IMR-90 (cell line): Measurements from ENCODE around the gene MRPS35. TPM values are rescaled to one million over a fixed set of nuclear protein-coding genes. Genes with fewer than 3 reads are reported as not detected.

Source experiments
- ATAC-seq: fragments of 200-7000 bp; cut with Tn5 transposase; 2 replicates; pipeline ENCODE4 v1.9.1; 2020; ENCODE audit warnings: low read depth, mild to moderate bottlenecking, moderate library complexity
- BruUV-seq: library from RNA; stranded (reverse); fragments of 400-500 nt; replicated peaks from 2 replicates; lab custom pipeline; 2021; lab: Mats Ljungman, UMichigan
- CTCF ChIA-PET: fragments of 300-600 bp; formaldehyde crosslinking; extraction: SDS; loops from one replicate; lab custom pipeline; 2021; ENCODE audit warnings: antibody characterized with exemption; lab: Yijun Ruan, JAX
- POLR2A ChIA-PET: fragments of 300-600 bp; sonication (Branson Sonifier 250); formaldehyde crosslinking; loops from one replicate; lab custom pipeline; 2022; ENCODE audit warnings: antibody characterized with exemption; ENCODE audit not compliant: unreplicated experiment; lab: Charles Lee
- DNase-seq: peaks from one replicate; pipeline ENCODE4 v3.0.0; 2013
- H2AFZ ChIP-seq: replicated peaks from 2 replicates; pipeline ENCODE3; 2013; ENCODE audit warnings: low read length, mild to moderate bottlenecking; ENCODE audit not compliant: poor library complexity
- H2AK5ac ChIP-seq: 2 replicates; pipeline ENCODE4 v1.6.1; 2013; ENCODE audit warnings: low read depth, low read length, inconsistent platforms
- H2AK9ac ChIP-seq: replicated peaks from 2 replicates; pipeline ENCODE3; 2013; ENCODE audit warnings: mild to moderate bottlenecking, low read depth, low read length, moderate library complexity; ENCODE audit not compliant: poor library complexity
- H2BK120ac ChIP-seq: 2 replicates; pipeline ENCODE4 v1.6.1; 2013; ENCODE audit warnings: low read depth, low read length, inconsistent platforms
- H2BK15ac ChIP-seq: 3 replicates; pipeline ENCODE4 v1.6.1; 2013; ENCODE audit warnings: low read depth, low read length, inconsistent platforms
- H2BK20ac ChIP-seq: 2 replicates; pipeline ENCODE4 v1.6.1; 2013; ENCODE audit warnings: low read depth, mild to moderate bottlenecking, inconsistent platforms, low read length, moderate library complexity
- H2BK5ac ChIP-seq: 2 replicates; pipeline ENCODE4 v1.6.1; 2013; ENCODE audit warnings: mild to moderate bottlenecking, low read depth, low read length, inconsistent platforms; ENCODE audit not compliant: poor library complexity, severe bottlenecking
- H3K14ac ChIP-seq: replicated peaks from 2 replicates; pipeline ENCODE4 v1.6.1; 2013; ENCODE audit warnings: low read depth, low read length, inconsistent platforms
- H3K18ac ChIP-seq: 2 replicates; pipeline ENCODE4 v1.6.1; 2013; ENCODE audit warnings: low read depth, low read length, control low read depth
- H3K23ac ChIP-seq: 2 replicates; pipeline ENCODE4 v1.6.1; 2013; ENCODE audit warnings: low read depth, low read length, inconsistent platforms
- H3K27ac ChIP-seq: 2 replicates; pipeline ENCODE4 v1.5.1; 2013; ENCODE audit warnings: mild to moderate bottlenecking, control low read depth, low read length; ENCODE audit not compliant: insufficient read depth
- H3K27me3 ChIP-seq: 2 replicates; pipeline ENCODE4 v1.6.1; 2013; ENCODE audit warnings: low read length; ENCODE audit not compliant: control insufficient read depth, insufficient read depth
- H3K36me3 ChIP-seq: 2 replicates; pipeline ENCODE4 v1.6.1; 2013; ENCODE audit warnings: low read length, mixed read lengths; ENCODE audit not compliant: control insufficient read depth, insufficient read depth
- H3K4ac ChIP-seq: 2 replicates; pipeline ENCODE4 v1.6.1; 2013; ENCODE audit warnings: low read depth, low read length, inconsistent platforms
- H3K4me1 ChIP-seq: 2 replicates; pipeline ENCODE4 v1.6.1; 2013; ENCODE audit warnings: low read length, mixed read lengths; ENCODE audit not compliant: control insufficient read depth, insufficient read depth
- H3K4me2 ChIP-seq: 2 replicates; pipeline ENCODE4 v1.6.1; 2013; ENCODE audit warnings: low read depth, mild to moderate bottlenecking, control low read depth, low read length, moderate library complexity
- H3K4me3 ChIP-seq: 2 replicates; pipeline ENCODE4 v1.5.1; 2013; ENCODE audit warnings: low read depth, mild to moderate bottlenecking, control low read depth, low read length, moderate library complexity; ENCODE audit not compliant: insufficient read depth
- H3K56ac ChIP-seq: 2 replicates; pipeline ENCODE4 v1.6.1; 2013; ENCODE audit warnings: low read length, inconsistent platforms; ENCODE audit not compliant: insufficient read depth; ENCODE audit errors: extremely low read depth
- H3K79me1 ChIP-seq, 2 experiments: 2 replicates each; pipeline ENCODE4 v1.6.1; 2013; ENCODE audit warnings: low read length in 2 of 2, inconsistent platforms in 1 of 2, low read depth in 1 of 2
- H3K9ac ChIP-seq: 2 replicates; pipeline ENCODE4 v1.6.1; 2013; ENCODE audit warnings: low read depth, low read length, control low read depth
- H3K9me1 ChIP-seq: 2 replicates; pipeline ENCODE4 v1.6.1; 2013; ENCODE audit warnings: low read length, inconsistent platforms; ENCODE audit not compliant: insufficient read depth
- H3K9me3 ChIP-seq: 2 replicates; pipeline ENCODE4 v1.6.1; 2013; ENCODE audit warnings: low read length; ENCODE audit not compliant: control insufficient read depth, insufficient read depth
- H4K20me1 ChIP-seq: 2 replicates; pipeline ENCODE4 v1.6.1; 2013; ENCODE audit warnings: low read length, inconsistent platforms; ENCODE audit not compliant: insufficient read depth
- H4K5ac ChIP-seq: 2 replicates; pipeline ENCODE4 v1.6.1; 2013; ENCODE audit warnings: mild to moderate bottlenecking, low read depth, low read length, control low read depth
- H4K8ac ChIP-seq, 2 experiments: 2 replicates each; pipeline ENCODE4 v1.6.1; 2013; ENCODE audit warnings: low read depth in 2 of 2, low read length in 2 of 2, control low read depth in 1 of 2, inconsistent platforms in 1 of 2
- H4K91ac ChIP-seq: 2 replicates; pipeline ENCODE4 v1.6.1; 2013; ENCODE audit warnings: low read depth, low read length, inconsistent platforms; ENCODE audit not compliant: insufficient read depth
- BHLHE40 ChIP-seq: fragments of 150-350 bp; IDR thresholded peaks from 2 replicates; pipeline ENCODE4 v1.6.1; 2016; ENCODE audit warnings: mild to moderate bottlenecking, low read depth, low read length
- CEBPB ChIP-seq: IDR thresholded peaks from 2 replicates; pipeline ENCODE4 v1.6.1; 2012; ENCODE audit warnings: low read depth, low read length, improper control_type of control experiment
- CHD1 ChIP-seq: IDR thresholded peaks from 2 replicates; pipeline ENCODE4 v1.6.1; 2012; ENCODE audit warnings: low read depth, low read length, improper control_type of control experiment
- CTCF ChIP-seq: conservative IDR thresholded peaks from 2 replicates; pipeline ENCODE4 v1.5.1; 2012; ENCODE audit warnings: mild to moderate bottlenecking, low read depth, low read length, improper control_type of control experiment
- ELK1 ChIP-seq: fragments of 150-350 bp; IDR thresholded peaks from 2 replicates; pipeline ENCODE4 v1.6.1; 2016; ENCODE audit warnings: low read depth, mild to moderate bottlenecking, low read length, moderate library complexity, borderline replicate concordance
- FOS ChIP-seq: fragments of 150-350 bp; IDR thresholded peaks from 2 replicates; pipeline ENCODE4 v1.6.1; 2016; ENCODE audit warnings: low read depth, low read length
- MAFK ChIP-seq: IDR thresholded peaks from 2 replicates; pipeline ENCODE4 v1.6.1; 2012; ENCODE audit warnings: low read depth, low read length, improper control_type of control experiment
- MAZ ChIP-seq: IDR thresholded peaks from 2 replicates; pipeline ENCODE4 v1.6.1; 2012; ENCODE audit warnings: low read depth, mild to moderate bottlenecking, low read length, improper control_type of control experiment, moderate library complexity, borderline replicate concordance
- MXI1 ChIP-seq: IDR thresholded peaks from 2 replicates; pipeline ENCODE4 v1.6.1; 2012; ENCODE audit warnings: low read depth, mild to moderate bottlenecking, low read length, moderate library complexity, borderline replicate concordance
- NFE2L2 ChIP-seq: fragments of 150-350 bp; IDR thresholded peaks from 2 replicates; pipeline ENCODE4 v1.6.1; 2016; ENCODE audit warnings: low read depth, mild to moderate bottlenecking, low read length
- POLR2A ChIP-seq: IDR thresholded peaks from 2 replicates; pipeline ENCODE4 v1.6.1; 2012; ENCODE audit warnings: mild to moderate bottlenecking, low read depth, low read length
- RAD21 ChIP-seq: IDR thresholded peaks from 2 replicates; pipeline ENCODE4 v1.6.1; 2012; ENCODE audit warnings: low read length, improper control_type of control experiment
- RCOR1 ChIP-seq: IDR thresholded peaks from 2 replicates; pipeline ENCODE4 v1.6.1; 2012; ENCODE audit warnings: mild to moderate bottlenecking, low read length, improper control_type of control experiment; ENCODE audit not compliant: insufficient replicate concordance
- RFX5 ChIP-seq: IDR thresholded peaks from 2 replicates; pipeline ENCODE4 v1.8.0; 2012; ENCODE audit warnings: low read depth, mild to moderate bottlenecking, low read length, moderate library complexity
- SMC3 ChIP-seq: fragments of 150-350 bp; IDR thresholded peaks from 2 replicates; pipeline ENCODE4 v1.6.1; 2016; ENCODE audit warnings: low read depth, mild to moderate bottlenecking, antibody characterized with exemption, low read length, moderate library complexity
- USF2 ChIP-seq: fragments of 150-350 bp; IDR thresholded peaks from 2 replicates; pipeline ENCODE4 v1.6.1; 2017; ENCODE audit warnings: mild to moderate bottlenecking, antibody characterized with exemption, low read length, low read depth
- WGBS, 2 experiments: methylation state at CpG; one replicate each; pipeline versions ENCODE4 v1.1.5 to v1.1.7; 2013; ENCODE audit warnings: missing lambda C conversion rate in 2 of 2; ENCODE audit not compliant: insufficient read length in 1 of 2; ENCODE audit errors: extremely low coverage in 2 of 2; 5-methylcytosine and 5-hydroxymethylcytosine counted together
- dilution Hi-C: fragments of 300-500 bp; cut with HindIII; formaldehyde crosslinking; loops from one replicate; pipeline ENCODE4 v1.14.3; 2018; ENCODE audit warnings: low sequenced_read_pairs; ENCODE audit not compliant: unreplicated experiment
- in situ Hi-C: fragments of 300-500 bp; cut with MboI; formaldehyde crosslinking; loops from 3 replicates; pipeline ENCODE4 v1.14.3; 2019; ENCODE audit warnings: low sequenced_read_pairs, inconsistent platforms, mixed read lengths
- intact Hi-C: fragments of 100-400 bp; cut with micrococcal nuclease; formaldehyde crosslinking; loops from 2 replicates; pipeline ENCODE4 v1.10.0; 2022
- polyA plus RNA-seq, 3 experiments: library from polyadenylated mRNA; depleted of rRNA; stranded (reverse); fragments of >200 nt; gene quantifications; 2 replicates each; pipeline ENCODE4 v1.2.3, GENCODE V29; 2012; ENCODE audit warnings: low replicate concordance in 1 of 3
- total RNA-seq: library from RNA; depleted of rRNA; stranded (reverse); fragments of >200 nt; gene quantifications from 2 replicates; pipeline ENCODE4 v1.2.3, GENCODE V29; 2012

The MRPS35 gene
- total and polyA plus RNA-seq, 2 of the 4 experiments (the other 2 are of a cell fraction): 27.4 to 40.1 TPM

GRCh38 chr12:27667540-27667939 lies 43.1 kb upstream of the MRPS35 start:
- H2BK20ac ChIP-seq: no peak overlapping the region
- no peak overlapping the region for H4K5ac ChIP-seq
- no peak overlapping the region for H3K56ac ChIP-seq
- no peak overlapping the region for H3K4me2 ChIP-seq
- peaks cover 7% of the 10 kb centered on the region; the same call in 1 of the 2 replicates for H3K9me1 ChIP-seq
- WGBS, 2 experiments: 95% methylated on average over 3 of the region's 6 CpGs; no CpG with 5 or more reads in 1 of the 2 experiments
- in situ Hi-C loops: no loop called here
- H3K23ac ChIP-seq: no peak overlapping the region
- no peaks in the 10 kb centered on the region for H3K27me3 ChIP-seq
- no peak overlapping the region for H4K8ac ChIP-seq
- no peak overlapping the region for H3K4me3 ChIP-seq
- H4K91ac ChIP-seq: no peak overlapping the region
- ATAC-seq: peak; percentile 29
- no peak for TF ChIP-seq ELK1
- no peak for TF ChIP-seq RCOR1
- no peak for TF ChIP-seq CEBPB
- TF ChIP-seq CHD1: no peak
- TF ChIP-seq MAZ: no peak
- no peak for TF ChIP-seq BHLHE40
- TF ChIP-seq RAD21: no peak
- TF ChIP-seq MXI1: no peak
- no peak for TF ChIP-seq USF2
- TF ChIP-seq SMC3: no peak
- no peak for TF ChIP-seq CTCF
- TF ChIP-seq RFX5: no peak
- TF ChIP-seq FOS: 0 out of 2 replicates have a peak, but pooled peaks have one; percentile 11
- TF ChIP-seq NFE2L2: peak; percentile 42; the same call in 1 of the 2 replicates
- no peak for TF ChIP-seq POLR2A
- peak; percentile 63; the same call in 1 of the 2 replicates for TF ChIP-seq MAFK
- no peak overlapping the region for H2AFZ ChIP-seq
- no peak overlapping the region for H3K27ac ChIP-seq
- H3K9me3 ChIP-seq: no peaks in the 10 kb centered on the region
- dilution Hi-C loops: no loop called here
- DNase-seq: peak; percentile 76
- intact Hi-C loops: no loop called here
- H3K4ac ChIP-seq: no peak overlapping the region
- no peak overlapping the region for H2AK9ac ChIP-seq
- BruUV-seq: no TSS peak
- ChIA-PET CTCF (no interaction called here), POLR2A (no interaction called here)
- no peak overlapping the region for H3K18ac ChIP-seq
- no peak overlapping the region for H2AK5ac ChIP-seq
- H3K4me1 ChIP-seq: no peaks in the 10 kb centered on the region; the same call in 1 of the 2 replicates
- no peaks in the 10 kb centered on the region; the same call in 1 of the 2 replicates for H4K20me1 ChIP-seq
- H3K14ac ChIP-seq: no peak overlapping the region
- H3K9ac ChIP-seq: no peak overlapping the region
- no peak overlapping the region for H2BK120ac ChIP-seq
- peaks cover 4 to 9% of the 10 kb centered on the region in 2 experiments; a peak in 1 of 4 replicates for H3K79me1 ChIP-seq
- no peak overlapping the region for H2BK5ac ChIP-seq
- H2BK15ac ChIP-seq: no peak overlapping the region
- H3K36me3 ChIP-seq: peaks cover 28% of the 10 kb centered on the region
